OCI-M1 (cell line): ENCODE measurements around the gene LCORL.
A peak's percentile ranks its signal among the peaks of the same experiment; 100 is the strongest.
"Not testable (repeated sequence)": the region's sequence is repeated elsewhere in the genome, so short reads cannot be mapped to it uniquely, and the experiment has no call there.

Experiments
- DNase-seq: peaks from one replicate; lab custom pipeline; 2025; lab: John Stamatoyannopoulos, UW

Gene LCORL

DNA sequence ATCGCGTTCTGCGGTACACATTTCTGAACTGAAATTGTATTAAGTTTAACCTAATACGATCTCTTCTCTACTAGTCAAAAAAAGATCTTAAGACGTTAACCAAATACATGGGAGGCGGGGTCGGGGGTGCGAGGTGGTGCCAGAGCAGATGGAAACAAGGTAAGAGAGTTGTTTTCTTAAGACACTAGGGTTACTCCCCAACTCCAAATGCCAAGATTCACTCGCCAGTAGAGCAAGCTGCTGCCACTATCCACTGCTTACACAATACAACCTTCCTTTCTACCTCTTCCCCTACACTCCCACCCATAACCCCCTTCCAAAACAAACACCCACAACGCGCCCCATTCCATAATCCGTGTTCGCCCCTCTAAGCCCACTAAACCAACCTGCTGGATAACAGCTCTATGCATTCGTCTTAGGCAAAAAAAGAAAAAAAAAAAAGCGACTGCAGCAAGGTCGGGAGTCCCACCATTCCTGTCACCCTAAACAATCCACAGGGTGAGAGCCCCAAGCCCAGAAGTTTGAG, 1.3 kb downstream of the LCORL start:
- DNase-seq, result peak; percentile 53

DNA sequence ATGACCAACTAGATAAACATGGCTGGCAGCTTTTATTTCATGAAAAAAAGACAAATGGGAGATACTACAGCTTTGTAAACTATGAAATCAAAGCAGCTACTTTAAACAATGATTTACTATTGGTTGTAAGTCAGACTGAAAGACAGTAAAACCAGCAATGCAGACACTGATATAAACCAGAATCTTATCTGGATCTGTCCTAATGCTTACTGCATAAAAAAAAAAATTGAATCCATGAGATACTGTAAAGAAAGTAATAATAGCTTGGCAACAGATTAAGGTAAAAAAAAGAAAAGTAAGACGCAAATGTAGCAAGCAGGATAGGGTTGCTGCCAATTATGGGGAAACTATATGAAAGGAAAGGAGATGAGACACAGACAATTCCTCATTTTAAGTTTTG, 7.3 kb downstream of the LCORL start:
- no peak for DNase-seq

DNA sequence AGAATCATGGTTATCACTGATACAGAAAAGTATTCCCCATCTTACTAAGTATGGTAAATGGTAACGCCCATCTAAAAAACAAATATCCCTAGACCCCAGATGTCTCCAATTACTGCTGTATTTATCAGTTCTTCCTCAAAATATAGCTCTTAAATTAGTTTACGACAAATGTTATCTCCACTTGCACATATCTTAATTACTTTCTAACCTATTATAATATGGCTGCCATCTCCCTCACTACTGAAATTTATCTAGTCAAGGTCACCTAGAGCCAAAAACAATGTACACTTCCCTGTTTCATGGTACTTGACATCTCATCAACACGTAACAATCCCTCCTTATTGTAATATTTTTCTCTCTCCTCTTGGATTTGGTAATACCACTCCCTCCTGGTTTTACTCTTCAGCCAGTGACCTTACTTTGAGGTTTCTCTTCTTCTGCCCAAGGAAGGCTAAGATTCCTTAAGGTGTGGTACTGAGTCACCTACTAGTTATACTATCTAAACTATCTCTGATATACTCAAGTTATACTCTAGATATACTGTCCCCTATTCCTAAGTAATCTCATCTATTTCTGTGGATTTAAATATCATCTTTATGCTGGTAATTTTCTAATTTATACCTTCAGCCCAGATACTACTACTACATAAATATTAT, 8.6 kb downstream of the LCORL start:
- DNase-seq, result no peak

- peak; percentile 64 for DNase-seq
Measured at GRCh38 chr4:18012134-18012806, 9.3 kb downstream of the LCORL start.

DNA sequence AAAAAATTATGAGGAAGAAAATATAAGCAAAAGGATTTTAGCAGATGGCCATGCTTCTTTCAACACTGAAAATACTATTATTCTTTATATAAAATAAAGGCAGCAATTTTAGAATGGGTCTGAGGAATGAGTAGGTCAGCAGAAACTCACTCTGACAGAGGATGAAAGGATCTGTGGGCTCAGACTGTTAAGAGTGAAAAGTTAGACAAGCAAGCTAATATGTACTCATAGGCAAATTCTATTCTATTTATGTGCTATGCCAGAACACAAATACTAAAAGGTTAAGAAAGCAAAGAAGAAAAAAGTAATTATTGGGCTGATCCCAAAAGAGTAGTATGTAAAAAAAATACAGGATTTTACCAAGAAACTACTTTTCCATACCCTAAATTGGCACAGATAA, 13.9 kb downstream of the LCORL start:
- no peak for DNase-seq

DNA sequence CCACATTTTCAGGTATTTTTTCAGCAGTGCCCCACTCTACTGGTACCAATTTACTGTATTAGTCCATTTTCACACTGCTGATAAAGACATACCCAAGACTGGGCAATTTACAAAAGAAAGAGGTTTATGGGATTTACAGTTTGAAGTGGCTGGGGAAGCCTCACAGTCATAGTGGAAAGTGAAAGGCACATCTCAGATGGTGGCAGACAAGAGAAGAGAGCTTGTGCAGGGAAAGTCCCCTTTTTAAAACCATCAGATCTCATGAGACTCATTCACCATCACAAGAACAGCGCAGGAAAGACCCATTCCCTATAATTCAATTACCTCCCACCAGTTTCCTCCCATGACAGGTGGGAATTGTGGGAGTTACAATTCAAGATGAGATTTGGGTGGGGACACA, 15.1 kb downstream of the LCORL start:
- not testable (repeated sequence) for DNase-seq

- DNase-seq, result no peak
Measured at GRCh38 chr4:17997129-17997528, 24.4 kb downstream of the LCORL start.

GRCh38 chr4:17995165-17995564, 26.4 kb downstream of the LCORL start:
- DNase-seq, result no peak

GRCh38 chr4:17985832-17986231, 35.7 kb downstream of the LCORL start:
- no peak for DNase-seq

DNA sequence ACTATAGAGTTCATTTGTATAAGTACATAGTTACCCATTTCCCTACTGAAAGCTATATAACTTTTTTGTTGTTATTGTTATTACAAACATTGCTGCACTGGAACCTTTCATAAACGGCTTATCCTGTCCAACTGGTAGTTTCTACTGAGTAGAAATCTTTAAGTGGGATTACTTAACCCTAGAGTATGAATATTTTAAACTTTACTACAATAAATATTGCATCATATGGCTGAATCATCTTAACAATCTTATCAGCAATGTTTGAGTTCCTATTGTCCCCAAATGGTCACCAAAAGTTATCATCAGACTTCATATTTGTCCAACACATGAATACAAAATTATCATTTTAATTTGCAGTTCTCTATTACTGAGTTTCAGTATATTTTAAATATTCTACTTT, 40.5 kb downstream of the LCORL start:
- DNase-seq, result peak; percentile 32

- DNase-seq, result no peak
Measured at GRCh38 chr4:17968721-17969120, 52.8 kb downstream of the LCORL start.

GRCh38 chr4:17967078-17967477, 54.5 kb downstream of the LCORL start:
- no peak for DNase-seq

DNA sequence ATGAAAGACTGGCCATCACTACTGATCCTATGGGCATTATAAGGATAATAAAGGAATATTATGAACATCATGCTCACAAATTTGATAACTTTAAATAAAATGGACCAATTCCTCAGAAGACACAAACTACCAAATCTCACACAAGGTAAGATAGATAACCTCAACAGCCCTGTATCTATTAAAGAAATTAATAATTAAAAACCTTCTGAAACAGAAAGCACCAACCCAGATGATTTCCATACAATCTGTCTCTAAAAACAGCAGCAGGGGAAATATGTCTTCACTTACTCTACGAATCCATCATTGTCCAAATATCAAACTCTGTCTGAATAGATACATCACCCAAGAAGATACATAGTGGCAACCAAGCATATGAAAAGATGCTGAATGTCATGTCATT, 55.2 kb downstream of the LCORL start:
- no peak for DNase-seq

DNA sequence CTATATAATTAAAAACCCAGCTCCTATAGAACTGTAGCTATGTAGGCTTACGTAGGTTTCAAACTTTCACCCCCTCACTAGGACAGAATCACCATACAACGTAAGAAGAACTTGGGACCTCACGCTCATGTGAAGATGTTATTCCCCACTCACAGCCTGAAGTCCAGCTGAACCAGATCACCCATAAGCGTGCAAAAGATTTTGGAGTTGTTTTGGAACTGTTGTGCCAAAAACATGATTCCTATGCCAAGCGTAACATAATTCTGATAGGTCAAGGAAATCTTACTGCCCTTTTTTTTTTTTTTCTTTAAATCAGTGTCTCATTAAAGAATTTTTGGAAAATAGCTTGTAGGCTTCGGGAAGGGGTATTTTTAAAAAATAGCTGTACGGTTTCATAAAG, 57.0 kb downstream of the LCORL start:
- no peak for DNase-seq

- DNase-seq, result no peak
Measured at GRCh38 chr4:17962171-17962570, 59.4 kb downstream of the LCORL start.

DNA sequence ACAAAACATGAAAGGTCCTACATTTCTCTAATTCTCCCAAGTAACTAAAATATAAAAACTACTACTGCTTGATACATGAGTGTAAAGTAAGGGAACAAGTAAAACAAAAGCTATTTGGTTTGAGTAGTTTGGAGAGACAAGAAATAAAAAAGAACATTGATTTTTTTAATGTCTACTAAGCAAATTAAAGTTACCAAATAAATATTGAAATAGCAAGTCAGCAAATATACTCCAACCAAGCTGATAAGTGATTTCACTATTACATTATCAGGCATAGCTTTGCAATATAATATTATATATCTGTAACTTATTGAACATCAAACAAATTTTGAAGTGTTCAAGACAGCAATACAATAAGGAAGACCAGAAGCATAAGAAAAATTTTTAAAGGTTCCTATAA, 60.3 kb downstream of the LCORL start:
- DNase-seq, result no peak

GRCh38 chr4:17958181-17958580, 63.4 kb downstream of the LCORL start:
- DNase-seq, result no peak

DNA sequence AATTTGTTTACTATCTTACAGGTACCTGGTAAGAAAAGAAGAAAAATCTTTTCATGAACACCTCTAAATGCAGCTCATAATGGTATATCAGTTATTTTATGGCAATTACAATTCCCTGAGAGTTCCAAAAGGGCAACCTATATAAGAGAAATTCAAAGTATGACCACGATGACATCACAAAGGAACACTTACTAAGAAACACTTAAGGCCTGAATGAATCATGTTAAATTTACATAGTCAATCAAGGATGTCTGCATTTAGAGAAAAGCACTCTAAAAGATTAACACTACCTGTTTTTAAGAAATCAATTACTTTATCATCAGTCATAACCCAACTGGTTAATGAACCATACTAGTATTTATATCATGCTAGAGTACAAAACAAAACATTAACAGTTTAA, 63.9 kb downstream of the LCORL start:
- DNase-seq, result no peak

- no peak for DNase-seq
Measured at GRCh38 chr4:17956245-17956644, 65.3 kb downstream of the LCORL start.

DNA sequence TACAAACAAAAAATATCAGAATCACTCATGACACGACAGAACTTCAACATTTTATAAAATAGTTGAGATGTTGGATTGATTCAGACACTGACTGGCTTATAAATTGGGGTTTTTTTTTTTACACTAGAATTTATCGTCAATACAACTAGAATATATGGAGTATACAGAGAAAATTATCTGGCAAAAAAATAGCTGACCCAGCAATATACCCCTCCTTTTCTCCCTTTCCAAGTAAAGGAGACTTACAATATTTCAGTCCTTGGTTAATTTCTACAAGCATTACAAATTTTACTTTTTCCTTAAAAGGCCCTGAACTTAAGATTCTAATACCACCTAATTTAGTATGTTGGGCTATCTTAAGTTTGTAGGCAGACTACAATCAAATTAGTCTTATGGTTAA, 76.3 kb downstream of the LCORL start:
- no peak for DNase-seq

DNA sequence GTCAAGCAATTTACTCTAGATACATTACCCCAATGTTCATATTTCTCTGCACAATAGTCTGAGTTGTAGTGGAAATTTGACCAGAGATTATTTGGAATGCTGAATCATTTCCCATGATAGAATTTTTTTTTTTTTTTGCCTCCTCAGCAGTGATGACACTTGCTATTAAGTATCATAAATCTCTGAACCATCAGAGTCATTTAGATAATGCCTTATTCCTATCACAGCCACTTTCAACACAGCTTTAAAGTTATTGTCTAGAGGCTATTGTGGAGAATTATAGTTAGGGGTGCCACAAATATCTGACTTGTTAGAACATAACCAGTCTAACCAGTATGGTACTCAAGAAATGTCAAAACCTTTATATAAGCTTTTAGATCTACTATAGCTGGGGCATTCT, 79.8 kb downstream of the LCORL start:
- DNase-seq, result no peak

- peak; percentile 4 for DNase-seq
Measured at GRCh38 chr4:17939054-17939453, 82.5 kb downstream of the LCORL start.

- no peak for DNase-seq
Measured at GRCh38 chr4:17934286-17934685, 87.3 kb downstream of the LCORL start.

DNA sequence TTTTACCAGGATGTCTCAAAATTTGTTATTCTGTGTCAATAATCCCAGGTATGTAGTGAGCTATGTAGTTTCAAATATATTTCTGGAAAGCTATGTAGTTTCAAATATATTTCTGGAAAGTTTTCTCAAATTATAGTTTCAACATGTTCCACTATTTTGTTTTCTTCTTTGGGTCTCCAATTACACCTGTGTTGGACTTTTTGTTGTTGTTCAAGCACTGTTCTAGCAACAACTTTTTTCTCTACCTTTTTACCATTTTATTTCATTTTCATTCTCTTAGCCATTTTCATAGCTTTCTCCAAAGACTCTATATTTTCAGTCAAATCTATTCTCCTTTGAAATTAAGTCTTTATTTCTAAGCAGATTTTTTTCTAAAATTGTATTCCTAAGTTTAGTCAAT, 88.4 kb downstream of the LCORL start:
- no peak for DNase-seq
